G401 (cell line): ENCODE data around the gene TRAPPC4. TPM values are rescaled to one million over a fixed set of nuclear protein-coding genes. Genes with fewer than 3 reads are reported as not detected.
"Not testable (repeated sequence)": the region's sequence is repeated elsewhere in the genome, so short reads cannot be mapped to it uniquely, and the experiment has no call there.

Experiments used
- DNase-seq: peaks from one replicate; pipeline ENCODE4 v3.0.0-alpha.2; 2015; ENCODE audit warnings: low spot score
- in situ Hi-C: cut with HindIII; loops from 2 replicates; pipeline ENCODE4 v1.10.0; 2016; ENCODE audit warnings: low sequenced_read_pairs, mixed read lengths
- total RNA-seq: library from RNA; depleted of rRNA; stranded (reverse); fragments of >200 nt; shearing (Covaris generic); gene quantifications from 2 replicates; pipeline ENCODE4 v1.2.3, GENCODE V29; 2014; rRNA removed

The TRAPPC4 gene, protein sequence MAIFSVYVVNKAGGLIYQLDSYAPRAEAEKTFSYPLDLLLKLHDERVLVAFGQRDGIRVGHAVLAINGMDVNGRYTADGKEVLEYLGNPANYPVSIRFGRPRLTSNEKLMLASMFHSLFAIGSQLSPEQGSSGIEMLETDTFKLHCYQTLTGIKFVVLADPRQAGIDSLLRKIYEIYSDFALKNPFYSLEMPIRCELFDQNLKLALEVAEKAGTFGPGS
- total RNA-seq: 97.7 and 110 TPM in 2 replicates

DNA sequence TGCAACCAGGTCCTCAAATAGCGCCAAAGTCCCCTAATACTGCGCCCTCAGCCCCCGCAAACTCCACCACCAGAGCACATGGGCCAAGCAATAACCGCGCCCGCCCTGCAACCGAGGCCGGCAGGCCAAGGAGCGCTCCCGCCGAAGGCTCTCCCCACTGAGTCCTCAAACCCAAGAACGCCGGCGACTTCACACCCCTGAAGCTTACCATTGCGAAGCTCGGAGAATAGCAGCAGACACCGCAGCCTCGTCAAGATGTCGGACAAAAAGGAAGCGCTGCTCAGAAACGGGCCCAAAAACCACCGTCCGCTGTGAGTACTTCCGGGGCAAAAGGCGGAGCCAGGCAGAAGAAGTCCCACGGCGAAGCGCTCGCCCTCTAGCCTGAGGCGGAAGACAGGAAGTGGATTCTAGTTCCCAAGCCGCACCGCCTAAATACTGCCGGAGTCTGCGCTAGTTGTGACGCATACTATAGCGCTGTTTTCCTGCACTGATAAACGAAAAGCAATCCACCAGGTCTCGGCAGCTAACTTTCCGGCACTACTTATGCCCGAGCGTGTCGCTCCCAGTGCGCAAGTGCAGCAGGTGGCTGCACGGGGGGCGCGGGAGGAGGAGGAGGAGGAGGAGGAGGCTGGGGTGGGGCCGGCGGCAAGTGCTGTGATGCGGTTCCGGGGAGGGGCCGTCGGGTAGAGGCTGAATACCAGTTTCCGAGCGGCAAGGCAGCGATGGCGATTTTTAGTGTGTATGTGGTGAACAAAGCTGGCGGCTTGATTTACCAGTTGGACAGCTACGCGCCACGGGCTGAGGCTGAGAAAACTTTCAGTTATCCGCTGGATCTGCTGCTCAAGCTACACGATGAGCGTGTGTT, at the start of gene TRAPPC4, which contains the start of gene RPS25:
TSS of gene TRAPPC4 (plus strand) at position 693 of the 865 bp plus-strand sequence. CDS start at position 723, 30 bp downstream.
TSS of gene RPS25 (minus strand) at position 270 of the 865 bp plus-strand sequence. CDS start at position 211, 59 bp downstream.
- peak; percentile 98 for DNase-seq
- in situ Hi-C loops: loop anchor here (10.0 kb wide), 1 partner anchor 86 kb away; the partner anchor contains the start of genes C2CD2L and DPAGT1

DNA sequence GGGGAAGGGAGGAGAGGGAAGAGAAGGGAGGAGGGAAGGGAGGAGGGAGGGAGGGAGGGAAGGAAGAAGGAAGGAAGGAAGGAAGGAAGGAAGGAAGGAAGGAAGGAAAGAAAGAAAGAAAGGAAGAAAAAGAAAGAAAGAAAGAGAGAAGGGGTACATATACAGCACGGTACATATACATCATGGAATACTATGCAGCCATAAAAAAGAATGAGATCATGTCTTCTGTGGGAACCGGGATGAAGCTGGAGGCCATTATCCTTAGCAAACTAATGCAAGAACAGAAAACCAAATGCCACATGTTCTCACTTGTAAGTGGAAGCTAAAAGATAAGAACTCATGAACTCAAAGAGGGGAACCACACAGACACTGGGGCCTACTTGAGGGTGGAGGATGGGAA, 49.1 kb upstream of the TRAPPC4 start:
- DNase-seq, in situ Hi-C loops: not testable (repeated sequence)

DNA sequence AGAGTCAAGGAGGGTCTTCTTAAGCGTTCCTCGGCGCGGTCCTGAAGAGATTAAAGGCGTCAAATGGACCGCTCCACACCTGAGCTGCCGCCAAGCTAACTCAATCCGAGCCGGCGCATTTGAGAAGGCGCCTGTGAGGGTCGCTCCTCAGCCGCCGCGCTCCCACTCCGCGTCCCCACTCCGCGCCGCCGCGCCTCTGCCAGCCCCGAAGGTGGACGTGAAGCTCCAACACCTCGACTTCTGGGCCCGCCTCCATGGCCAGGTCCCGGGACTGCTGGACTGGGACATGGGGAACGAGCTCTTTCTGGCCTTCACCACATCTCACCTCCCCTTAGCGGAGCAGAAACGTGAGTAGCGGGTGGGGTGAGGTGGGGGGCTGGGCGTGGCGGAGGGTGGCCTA, 46.9 kb upstream of the TRAPPC4 start, which contains the start of gene FOXR1:
TSS of gene FOXR1 (plus strand) at position 116 of the 400 bp plus-strand sequence. CDS start at position 287, 171 bp downstream.
- in situ Hi-C loops: no loop called here

DNA sequence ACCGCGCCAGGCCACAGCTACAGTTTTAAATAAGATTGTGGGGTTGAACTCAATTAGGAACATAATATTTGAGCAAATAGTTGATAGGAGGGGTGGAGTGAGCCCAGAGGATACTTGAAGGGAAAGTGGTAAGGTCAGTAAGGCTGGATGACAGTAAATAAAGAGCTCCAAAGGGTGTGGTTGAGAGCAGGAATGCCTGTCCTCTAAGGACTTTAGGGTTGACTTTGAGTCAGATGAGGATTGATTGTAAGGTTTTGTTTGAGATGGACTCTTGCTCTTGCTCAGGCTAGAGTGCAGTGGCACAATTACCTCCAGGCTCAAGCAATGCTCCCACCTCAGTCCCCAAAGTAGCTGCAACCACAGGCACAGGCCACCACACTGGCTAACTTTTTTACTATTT, 44.6 kb upstream of the TRAPPC4 start:
- no peak for DNase-seq
- in situ Hi-C loops: no loop called here

More for the DNA sequence above, 46.9 kb upstream of the TRAPPC4 start, which contains the start of gene FOXR1:
- DNase-seq: no peak

DNA sequence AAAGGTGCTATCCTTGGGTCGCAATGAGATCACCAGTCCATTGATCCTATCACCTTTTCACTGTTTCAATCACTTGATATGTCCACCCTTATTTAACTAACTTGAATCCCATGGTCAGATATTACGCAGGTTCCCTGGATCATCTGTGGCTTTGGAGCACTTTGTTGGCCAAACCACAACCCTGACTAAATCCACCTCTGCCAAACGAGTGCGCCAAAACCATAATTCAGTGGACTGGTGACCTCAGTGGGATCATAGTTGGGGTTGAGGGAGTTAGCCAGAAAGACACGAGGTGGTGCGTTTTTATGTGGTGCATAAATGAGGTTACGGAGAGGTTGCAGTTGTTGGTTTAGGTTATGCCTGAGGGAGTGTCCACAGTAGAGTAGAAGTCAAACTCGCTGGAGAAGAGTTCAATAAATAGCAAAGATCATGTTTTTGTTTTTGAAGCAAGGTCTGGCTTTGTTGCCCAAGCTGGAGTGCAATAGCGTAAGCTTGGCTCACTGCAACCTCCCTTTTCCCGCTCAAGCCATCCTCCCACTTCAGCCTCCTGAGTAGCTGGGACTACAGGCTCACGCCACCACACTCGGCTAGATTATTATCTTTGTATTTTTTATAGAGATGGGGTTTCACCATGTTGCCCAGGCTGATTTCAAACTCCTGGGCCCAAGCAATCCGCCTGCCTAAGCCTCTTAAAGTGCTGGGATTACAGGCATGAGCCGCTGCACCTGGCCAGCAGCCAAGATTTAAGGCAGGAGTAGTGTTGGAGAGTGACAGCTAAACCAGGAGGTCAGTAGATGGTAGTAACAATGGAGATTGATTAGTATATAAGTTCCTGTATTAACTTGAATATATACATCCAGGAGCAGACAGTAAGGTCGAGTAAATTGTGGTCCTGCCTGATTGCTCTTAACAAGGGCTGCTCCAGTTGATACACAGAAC, 42.5 kb upstream of the TRAPPC4 start:
- DNase-seq: no peak
- in situ Hi-C loops: no loop called here

DNA sequence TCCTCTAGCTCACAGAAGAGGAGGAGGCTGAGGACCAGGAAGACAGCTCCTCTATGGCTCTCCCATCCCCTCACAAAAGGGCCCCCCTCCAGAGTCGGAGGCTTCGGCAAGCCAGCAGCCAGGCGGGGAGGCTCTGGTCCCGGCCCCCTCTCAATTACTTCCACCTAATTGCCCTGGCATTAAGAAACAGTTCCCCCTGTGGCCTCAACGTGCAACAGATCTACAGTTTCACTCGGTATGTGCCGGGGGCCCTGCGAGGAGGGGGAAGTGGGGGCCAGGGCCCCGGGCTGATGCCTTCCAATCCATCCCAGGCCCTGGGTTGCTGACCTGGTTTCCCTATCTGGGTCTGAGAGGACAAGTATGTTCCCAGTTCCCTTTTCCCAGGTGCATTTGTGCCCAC, 39.1 kb upstream of the TRAPPC4 start:
- in situ Hi-C loops: no loop called here
- no peak for DNase-seq

DNA sequence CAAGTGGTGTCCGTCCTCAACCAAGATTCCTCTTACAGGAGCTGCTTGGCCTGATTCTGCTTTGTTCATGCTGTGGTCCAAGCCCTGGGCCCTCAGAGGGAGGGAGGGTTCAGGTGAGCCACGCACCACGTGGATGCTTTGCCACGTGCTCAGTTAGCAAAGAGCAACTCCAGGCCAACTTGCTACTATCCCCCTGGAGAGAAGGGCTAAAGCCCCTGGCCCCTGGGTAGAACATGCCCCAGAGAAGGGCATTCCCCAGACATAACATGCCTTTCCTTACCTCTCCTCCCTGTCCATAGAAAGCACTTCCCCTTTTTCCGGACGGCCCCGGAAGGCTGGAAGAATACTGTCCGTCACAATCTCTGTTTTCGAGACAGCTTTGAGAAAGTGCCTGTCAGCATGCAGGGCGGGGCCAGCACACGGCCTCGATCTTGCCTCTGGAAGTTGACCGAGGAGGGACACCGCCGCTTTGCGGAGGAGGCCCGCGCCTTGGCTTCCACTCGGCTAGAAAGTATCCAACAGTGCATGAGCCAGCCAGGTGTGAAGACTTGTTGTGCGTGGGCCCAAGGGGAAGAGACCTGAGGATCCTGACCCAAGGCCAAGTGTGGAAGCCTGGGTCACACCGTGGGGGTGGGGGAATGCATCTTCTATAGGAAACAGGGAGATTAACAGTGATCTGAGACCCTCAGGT, 38.2 kb upstream of the TRAPPC4 start:
- DNase-seq: no peak
- in situ Hi-C loops: no loop called here

DNA sequence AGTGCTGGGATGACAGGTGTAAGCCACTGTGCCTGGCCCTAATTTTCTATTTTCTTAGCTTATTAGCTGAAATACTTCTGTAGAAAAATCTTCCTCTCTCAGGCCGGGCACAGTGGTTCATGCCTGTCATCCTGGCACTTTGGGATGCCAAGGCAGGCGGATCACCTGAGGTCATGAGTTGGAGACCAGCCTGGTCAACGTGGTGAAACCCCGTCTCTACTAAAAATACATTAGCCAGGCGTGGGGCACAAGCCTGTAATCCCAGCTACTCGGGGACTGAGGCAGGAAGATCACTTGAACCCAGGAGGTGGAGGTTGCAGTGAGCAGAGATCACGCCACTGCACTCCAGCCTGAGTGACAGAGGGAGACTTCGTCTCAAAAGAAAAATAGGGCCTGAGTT, 34.2 kb upstream of the TRAPPC4 start:
- DNase-seq, in situ Hi-C loops: not testable (repeated sequence)

DNA sequence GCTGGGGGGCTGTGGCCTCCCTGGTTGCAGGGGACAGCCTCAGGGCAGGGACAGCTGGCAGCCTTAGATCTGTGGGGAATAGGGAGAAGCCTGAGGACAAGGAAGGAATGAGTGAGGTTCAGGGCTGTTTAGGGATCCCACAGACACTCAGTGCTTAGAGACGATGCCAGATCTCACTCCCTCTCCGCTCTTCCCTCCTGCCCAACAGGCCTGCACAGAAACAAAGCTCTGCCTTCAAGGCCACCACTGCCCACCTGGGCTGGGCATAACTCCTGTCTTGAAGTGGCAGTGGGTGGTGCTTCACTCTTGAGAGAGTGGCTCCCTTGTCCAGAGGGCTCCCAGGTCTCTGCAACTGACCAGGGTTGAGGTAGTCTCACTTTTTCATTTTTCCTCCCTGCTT, 33.7 kb upstream of the TRAPPC4 start:
- in situ Hi-C loops: no loop called here
- DNase-seq: no peak

DNA sequence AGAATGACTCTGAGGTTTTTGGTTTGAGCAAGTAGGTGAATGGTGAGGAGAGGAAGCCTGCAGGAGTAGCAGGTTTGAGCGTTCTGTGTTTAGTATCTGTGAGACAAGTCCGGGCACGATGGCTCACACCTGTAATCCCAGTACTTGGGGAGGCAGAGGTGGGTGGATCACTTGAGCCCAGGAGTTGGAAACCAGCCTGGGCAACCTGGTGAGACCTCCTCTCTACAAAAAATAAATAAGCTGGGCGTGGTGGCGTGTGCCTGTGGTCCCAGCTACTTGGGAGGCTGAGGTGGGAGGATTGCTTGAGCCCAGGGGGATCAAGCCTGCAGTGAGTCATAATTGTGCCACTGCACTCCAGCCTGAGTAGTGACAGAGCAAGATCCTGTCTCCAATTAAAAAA, 30.3 kb upstream of the TRAPPC4 start:
- in situ Hi-C loops: no loop called here
- DNase-seq: no peak

DNA sequence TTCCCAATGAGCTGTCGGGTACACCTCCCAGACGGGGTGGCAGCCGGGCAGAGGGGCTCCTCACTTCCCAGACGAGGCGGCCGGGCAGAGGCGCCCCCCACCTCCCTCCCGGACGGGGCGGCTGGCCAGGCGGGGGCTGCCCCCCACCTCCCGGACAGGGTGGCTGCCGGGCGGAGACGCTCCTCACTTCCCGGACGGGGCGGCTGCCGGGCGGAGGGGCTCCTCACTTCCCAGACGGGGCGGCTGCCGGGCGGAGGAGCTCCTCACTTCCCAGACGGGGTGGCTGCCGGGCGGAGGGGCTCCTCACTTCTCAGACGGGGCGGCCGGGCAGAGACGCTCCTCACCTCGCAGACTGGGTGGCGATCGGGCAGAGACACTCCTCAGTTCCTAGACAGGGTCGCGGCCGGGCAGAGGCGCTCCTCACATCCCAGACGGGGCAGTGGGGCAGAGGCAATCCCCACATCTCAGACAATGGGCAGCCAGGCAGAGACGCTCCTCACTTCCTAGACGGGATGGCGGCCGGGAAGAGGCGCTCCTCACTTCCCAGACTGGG, 27.0 kb upstream of the TRAPPC4 start:
- in situ Hi-C loops, DNase-seq: not testable (repeated sequence)

DNA sequence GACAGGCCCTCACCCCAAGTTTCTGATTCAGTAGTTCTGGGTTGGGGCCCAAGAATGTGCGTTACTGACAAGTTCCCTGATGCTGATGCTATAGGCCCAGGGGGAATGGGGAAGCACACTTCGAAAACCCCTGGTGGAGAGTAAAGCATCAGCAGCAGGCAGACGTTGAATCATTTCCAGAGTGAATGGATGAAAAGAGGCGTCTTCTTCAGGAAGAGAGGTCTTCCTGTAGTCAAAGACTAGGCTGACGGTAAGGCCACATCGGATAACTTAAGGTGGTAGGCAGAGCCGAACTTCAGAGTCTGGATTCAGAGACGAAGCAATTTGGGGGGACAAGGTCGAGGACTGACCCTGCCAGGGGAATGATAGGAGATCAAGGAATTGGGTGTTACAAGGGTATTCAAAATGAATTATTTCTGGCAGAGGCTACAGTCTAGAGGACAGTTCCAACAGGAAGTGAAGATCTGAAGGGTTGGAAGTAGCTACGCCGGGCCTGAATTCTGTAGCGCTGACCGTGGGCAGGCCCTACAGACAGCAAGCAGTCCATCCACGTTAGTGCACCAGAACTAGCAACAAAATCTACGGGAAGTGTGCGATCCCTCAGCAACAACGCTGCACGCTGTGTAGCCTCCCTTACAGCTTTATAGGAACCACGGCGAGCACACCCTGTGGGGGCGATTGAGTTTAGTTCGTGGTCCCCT, 21.5 kb upstream of the TRAPPC4 start:
- peak; percentile 48 for DNase-seq
- in situ Hi-C loops: no loop called here

DNA sequence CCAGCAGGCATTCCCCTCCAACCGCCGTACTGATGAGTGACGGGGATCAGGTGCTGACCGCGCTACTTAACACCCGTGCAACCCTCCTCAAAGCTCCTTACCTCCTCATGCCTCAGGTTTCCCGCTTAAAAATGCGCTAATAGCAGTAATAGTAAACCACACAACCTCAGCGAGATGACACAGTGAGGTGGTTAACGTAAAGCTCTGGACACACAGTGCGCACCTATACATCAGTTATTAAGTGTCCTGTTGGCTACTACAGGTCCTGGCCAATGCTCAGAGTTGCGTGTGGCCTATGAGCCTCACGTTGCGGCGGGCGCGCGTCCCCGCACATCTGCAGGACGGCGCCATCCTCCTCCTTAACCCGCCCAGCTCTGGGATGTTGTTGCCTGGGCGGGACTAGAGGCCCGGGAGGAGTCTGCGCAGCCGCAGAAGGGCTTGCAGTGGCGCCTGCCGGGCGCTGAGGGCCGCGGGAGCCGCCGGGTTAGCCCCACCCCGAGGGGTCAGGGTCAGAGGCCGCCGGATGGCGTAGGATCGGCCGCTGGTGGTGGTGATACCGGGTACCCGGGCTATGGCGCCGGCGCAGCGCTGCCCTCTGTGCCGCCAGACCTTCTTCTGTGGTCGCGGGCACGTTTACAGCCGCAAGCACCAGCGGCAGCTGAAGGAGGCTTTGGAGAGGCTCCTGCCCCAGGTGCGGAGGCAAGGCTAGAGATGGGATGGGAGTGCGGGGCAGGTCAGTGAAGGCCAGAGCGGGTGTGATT, 20.8 kb upstream of the TRAPPC4 start, which contains the start of gene CENATAC:
TSS of gene CENATAC (plus strand) at position 512 of the 761 bp plus-strand sequence. CDS start at position 572, 60 bp downstream.
- in situ Hi-C loops: no loop called here
- peak; percentile 93 for DNase-seq

DNA sequence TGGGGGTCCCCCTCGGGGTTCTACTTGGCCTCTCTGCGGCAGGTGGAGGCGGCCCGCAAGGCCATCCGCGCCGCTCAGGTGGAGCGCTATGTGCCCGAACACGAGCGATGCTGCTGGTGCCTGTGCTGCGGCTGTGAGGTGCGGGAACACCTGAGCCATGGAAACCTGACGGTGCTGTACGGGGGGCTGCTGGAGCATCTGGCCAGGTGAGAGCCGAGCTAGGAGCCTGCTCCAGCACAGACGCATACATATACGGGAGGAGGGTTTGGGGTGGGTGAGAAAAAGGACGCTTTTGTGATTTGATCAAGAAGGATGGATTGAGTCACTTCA, 20.2 kb upstream of the TRAPPC4 start:
- in situ Hi-C loops: no loop called here
- no peak for DNase-seq

DNA sequence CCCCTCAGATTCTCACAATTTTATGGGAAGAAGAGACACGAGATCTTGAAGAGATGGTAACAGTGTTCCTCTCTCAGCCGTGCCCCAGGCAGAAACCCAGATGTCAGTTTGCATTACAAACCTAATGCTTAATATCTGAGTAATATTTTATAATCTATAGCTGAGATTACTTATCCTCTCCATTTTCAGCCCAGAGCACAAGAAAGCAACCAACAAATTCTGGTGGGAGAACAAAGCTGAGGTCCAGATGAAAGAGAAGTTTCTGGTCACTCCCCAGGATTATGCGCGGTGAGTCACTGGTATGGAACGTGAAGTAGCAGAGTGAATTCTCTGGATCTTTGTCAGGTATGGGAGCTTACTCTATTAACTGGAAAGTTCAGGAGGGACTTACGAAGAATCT, 19.7 kb upstream of the TRAPPC4 start:
- no peak for DNase-seq
- in situ Hi-C loops: no loop called here

DNA sequence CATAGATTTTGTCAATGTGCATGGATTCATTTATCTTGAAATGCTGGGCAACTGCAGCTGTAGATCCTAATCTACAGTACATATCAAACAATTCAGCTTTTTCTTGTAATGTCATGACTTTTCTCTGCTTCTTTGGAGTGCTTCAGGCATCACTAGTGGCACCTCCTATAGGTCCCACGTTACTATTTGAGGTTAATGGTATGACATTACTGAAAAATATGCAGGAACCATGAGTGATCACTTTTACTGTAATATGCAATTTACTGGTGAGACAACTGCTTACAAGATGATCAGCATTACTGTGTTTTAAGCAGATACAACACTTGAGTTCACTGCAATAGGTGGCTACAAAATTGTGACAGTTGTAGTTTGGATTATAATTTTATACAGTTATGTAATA, 17.7 kb upstream of the TRAPPC4 start:
- in situ Hi-C loops: no loop called here
- no peak for DNase-seq

DNA sequence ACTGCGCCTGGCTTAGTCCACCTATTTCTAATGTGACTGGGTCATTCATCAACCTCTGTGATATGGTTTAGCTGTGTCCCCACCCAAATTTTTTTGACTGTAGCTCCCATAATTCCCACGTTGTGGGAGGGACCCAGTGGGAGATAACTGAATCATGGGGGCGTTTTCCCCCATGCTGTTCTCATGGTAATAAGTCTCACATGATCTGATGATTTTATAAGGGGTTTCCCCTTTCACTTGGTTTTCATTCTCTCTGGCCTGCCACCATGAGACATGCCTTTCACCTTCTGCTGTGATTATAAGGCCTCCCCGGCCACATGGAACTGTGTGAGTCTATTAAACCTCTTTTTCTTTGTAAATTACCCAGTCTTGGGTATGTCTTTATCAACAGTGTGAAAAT, 11.9 kb upstream of the TRAPPC4 start:
- in situ Hi-C loops: no loop called here
- no peak for DNase-seq
